Colonic mucosa (tissue), 4 donors: ENCODE measurements around the gene NHEJ1. TPM values are rescaled to one million over a fixed set of nuclear protein-coding genes. Genes with fewer than 3 reads are reported as not detected.

ENCODE experiments used
- DNase-seq: peaks from one replicate; pipeline ENCODE4 v3.0.0-alpha.2; 2020
- H3K27ac ChIP-seq: fragments of 200-600 bp; one replicate; pipeline ENCODE4 v1.8.0; 2021
- H3K27me3 ChIP-seq: fragments of 200-600 bp; one replicate; pipeline ENCODE4 v1.8.0; 2021
- H3K36me3 ChIP-seq: fragments of 200-600 bp; one replicate; pipeline ENCODE4 v1.8.0; 2021
- H3K4me1 ChIP-seq: fragments of 200-600 bp; one replicate; pipeline ENCODE4 v1.8.0; 2021; ENCODE audit warnings: mild to moderate bottlenecking
- H3K4me3 ChIP-seq: fragments of 200-600 bp; one replicate; pipeline ENCODE4 v1.8.0; 2021
- H3K9ac ChIP-seq, 2 donors: one replicate each; pipeline ENCODE4 v1.7.0; 2013; ENCODE audit warnings: control low read depth in 2 of 2, low read depth in 2 of 2, low read length in 2 of 2
- H3K9me3 ChIP-seq: fragments of 200-600 bp; one replicate; pipeline ENCODE4 v1.8.0; 2021
- CTCF ChIP-seq: fragments of 200-600 bp; IDR thresholded peaks from one replicate; pipeline ENCODE4 v1.8.0; 2022; ENCODE audit warnings: antibody characterized with exemption, mild to moderate bottlenecking
- intact Hi-C: fragments of 100-400 bp; cut with DNase I; formaldehyde crosslinking; loops from one replicate; pipeline ENCODE4 v1.14.1; 2022
- total RNA-seq, 2 donors: library from RNA; stranded (reverse); fragmentation: NEBNext Ultra II Directional in 1 of 2; extraction: Animal tissue kit (Norgen Biotek cat#: 25700) in 1 of 2; gene quantifications; one replicate each; pipeline ENCODE4 v1.2.1, GENCODE V29; 2021
- donor health status: healthy.
- donor health status: DM: no; HTN: no; CAD: no.
- donor health status: DM: no; HTN: no; CAD: no.

The NHEJ1 gene
- total RNA-seq, 2 donors from 2014 or later: 30.7 to 51.1 TPM

- intact Hi-C loops: loop anchor here (5.0 kb wide), 1 partner anchor 45 kb away; no protein-coding TSS in a partner anchor
- Histone ChIP-seq H3K4me3 (no peak overlapping the region), H3K36me3 (no peaks in the 10 kb centered on the region), H3K9me3 (no peaks in the 10 kb centered on the region), H3K9ac (peak overlapping the region in 1 of 2 donors; percentile 76), H3K27me3 (no peaks in the 10 kb centered on the region), H3K27ac (peak overlapping the region; percentile 77), H3K4me1 (peaks cover 12% of the 10 kb centered on the region)
- peak; percentile 89 for DNase-seq
- TF ChIP-seq CTCF: no peak
Observed at GRCh38 chr2:219116776-219117646, 43.6 kb downstream of the NHEJ1 start.

GRCh38 chr2:219112651-219113338 is 47.8 kb downstream of the NHEJ1 start:
- no peaks in the 10 kb centered on the region for H3K9me3 ChIP-seq
- no peaks in the 10 kb centered on the region for H3K27me3 ChIP-seq
- peak overlapping the region; percentile 83 for H3K27ac ChIP-seq
- DNase-seq: peak; percentile 51
- TF ChIP-seq CTCF: no peak
- peak overlapping the region in 1 of 2 donors; percentile 59 for H3K9ac ChIP-seq
- H3K4me1 ChIP-seq: peaks cover 11% of the 10 kb centered on the region
- peak overlapping the region; percentile 18 for H3K4me3 ChIP-seq
- H3K36me3 ChIP-seq: no peaks in the 10 kb centered on the region
- intact Hi-C loops: no loop called here

- Histone ChIP-seq H3K9ac (peak overlapping the region in 1 of 2 donors; percentile 59), H3K9me3 (no peaks in the 10 kb centered on the region), H3K27me3 (no peaks in the 10 kb centered on the region), H3K36me3 (no peaks in the 10 kb centered on the region), H3K4me3 (peak overlapping the region; percentile 18), H3K27ac (peak overlapping the region; percentile 83), H3K4me1 (peaks cover 5% of the 10 kb centered on the region)
- intact Hi-C loops: no loop called here
- no peak for DNase-seq
- TF ChIP-seq CTCF: no peak
Observed at GRCh38 chr2:219112062-219112406, 48.6 kb downstream of the NHEJ1 start.

GRCh38 chr2:219111375-219112061 is 49.1 kb downstream of the NHEJ1 start:
- Histone ChIP-seq H3K27ac (peak overlapping the region; percentile 83), H3K9ac (peak overlapping the region in 1 of 2 donors; percentile 59), H3K4me1 (peaks cover 5% of the 10 kb centered on the region), H3K9me3 (no peaks in the 10 kb centered on the region), H3K4me3 (peak overlapping the region; percentile 18), H3K36me3 (no peaks in the 10 kb centered on the region), H3K27me3 (no peaks in the 10 kb centered on the region)
- DNase-seq: peak; percentile 75
- TF ChIP-seq CTCF: no peak
- intact Hi-C loops: no loop called here

GRCh38 chr2:219109471-219109870 is 51.1 kb downstream of the NHEJ1 start:
- H3K4me3 ChIP-seq: no peak overlapping the region
- peaks cover 5% of the 10 kb centered on the region for H3K4me1 ChIP-seq
- intact Hi-C loops: no loop called here
- H3K9ac ChIP-seq: peak overlapping the region in 1 of 2 donors; percentile 43
- no peak for TF ChIP-seq CTCF
- peak overlapping the region; percentile 58 for H3K27ac ChIP-seq
- H3K27me3 ChIP-seq: no peaks in the 10 kb centered on the region
- no peaks in the 10 kb centered on the region for H3K9me3 ChIP-seq
- peak; percentile 92 for DNase-seq
- H3K36me3 ChIP-seq: no peaks in the 10 kb centered on the region
